HG03039 (cell line): Measurements from ENCODE around the gene CELA3B.
"Not testable (repeated sequence)": the region's sequence is repeated elsewhere in the genome, so short reads cannot be mapped to it uniquely, and the experiment has no call there.

Experiments
- ATAC-seq: cut with Tn5 transposase; IDR thresholded peaks from one replicate; pipeline ENCODE4 v1.9.1; 2021; ENCODE audit warnings: mild to moderate bottlenecking, moderate library complexity; ENCODE audit not compliant: unreplicated experiment

The CELA3B gene

DNA sequence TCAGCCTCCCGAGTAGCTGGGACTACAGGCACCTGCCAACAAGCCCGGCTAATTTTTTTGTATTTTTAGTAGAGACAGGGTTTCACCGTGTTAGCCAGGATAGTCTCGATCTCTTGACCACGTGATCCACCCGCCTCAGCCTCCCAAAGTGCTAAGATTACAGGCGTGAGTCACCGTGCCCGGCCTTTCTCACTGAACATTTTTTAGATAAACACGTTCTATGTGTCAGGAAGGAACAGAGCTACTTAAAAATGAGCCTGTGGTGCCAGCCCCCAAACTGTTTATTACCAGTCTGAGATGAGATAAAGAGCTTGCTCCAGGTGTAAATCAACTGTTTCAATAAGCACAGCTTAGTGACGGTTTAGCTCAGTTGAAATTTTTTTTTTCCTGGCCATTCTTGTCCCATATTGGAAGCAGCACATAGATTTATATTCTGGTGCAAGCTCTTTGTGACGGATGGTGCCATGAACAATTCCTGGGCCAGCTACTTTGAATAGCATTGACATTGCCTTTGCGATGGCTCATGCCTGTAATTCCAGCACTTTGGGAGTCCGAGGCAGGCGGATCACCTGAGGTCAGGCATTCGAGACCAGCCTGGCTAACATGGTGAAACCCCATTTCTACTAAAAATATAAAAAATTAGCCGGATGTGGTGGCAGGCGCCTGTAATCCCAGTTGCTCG is 33.7 kb upstream of the CELA3B start:
- ATAC-seq = not testable (repeated sequence)

DNA sequence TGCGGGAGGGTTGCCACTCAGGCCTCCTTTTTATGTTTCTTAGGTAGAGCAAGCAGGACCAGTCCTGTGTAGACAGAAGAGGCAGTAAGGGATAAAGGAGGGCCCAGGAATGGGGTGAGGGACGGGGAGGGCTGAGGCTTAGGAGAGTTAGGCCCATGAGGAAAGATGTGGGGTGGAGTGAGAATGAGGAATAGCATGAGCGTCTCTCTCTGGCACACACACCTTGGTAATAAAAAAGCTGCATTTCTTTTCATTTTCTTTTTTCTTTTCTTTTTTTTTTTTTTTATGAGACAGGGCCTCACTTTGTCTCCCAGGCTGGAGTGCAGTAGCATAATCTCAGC is 32.1 kb upstream of the CELA3B start:
- ATAC-seq = no peak

DNA sequence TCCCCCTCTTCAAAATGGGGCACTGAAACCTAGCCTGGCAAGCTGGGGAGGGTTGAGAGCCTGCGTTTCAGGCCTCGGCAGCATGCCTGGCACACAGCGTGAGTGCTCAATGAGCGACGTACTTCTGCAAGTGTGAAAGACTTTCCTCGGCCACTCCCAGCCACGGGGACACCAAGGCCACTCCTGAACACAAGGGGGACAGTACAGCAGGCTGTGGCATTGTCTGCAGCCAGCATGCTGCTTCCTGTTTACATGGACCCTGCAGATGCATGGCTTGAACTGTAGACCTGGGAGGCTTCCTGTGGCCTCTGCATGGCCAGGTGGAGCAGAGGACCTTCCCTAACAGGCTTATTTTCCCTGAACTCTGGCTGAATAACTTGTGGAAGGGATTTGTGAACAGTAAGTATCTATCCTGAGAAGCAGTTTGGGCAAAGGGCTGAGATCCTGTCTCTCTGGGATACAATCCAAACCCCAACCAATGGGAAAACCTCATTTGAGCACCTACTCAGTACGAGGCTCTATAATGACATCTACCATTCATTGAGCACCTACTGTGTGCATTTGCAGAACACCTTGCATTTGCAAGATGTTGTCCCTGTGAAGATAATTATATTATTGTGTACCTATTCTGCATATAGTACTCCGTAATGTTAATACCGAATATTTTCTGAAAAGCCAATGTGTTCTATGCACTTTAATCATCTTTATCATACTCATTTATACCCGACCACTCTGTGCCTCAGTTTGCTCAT is 29.8 kb upstream of the CELA3B start:
- ATAC-seq = no peak

DNA sequence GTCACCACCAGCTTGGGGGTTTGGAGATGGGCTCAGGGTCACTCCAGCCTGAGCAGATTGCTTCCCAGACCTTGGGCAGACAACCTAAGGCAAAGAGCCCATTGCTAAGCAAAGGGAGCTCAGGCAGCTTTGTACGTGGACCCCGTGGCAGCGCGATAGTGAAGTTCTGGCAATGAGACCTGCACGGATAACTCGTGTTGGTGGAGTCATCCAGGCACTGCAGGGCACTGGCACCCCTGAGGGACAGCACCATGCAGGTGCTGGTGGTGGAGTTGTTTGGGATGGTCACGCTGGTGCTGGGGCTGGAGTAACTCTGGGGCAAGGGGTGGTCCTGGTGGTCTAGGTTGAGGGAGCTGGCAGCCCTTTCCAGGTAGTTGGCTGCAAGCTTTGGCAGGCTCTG is 26.1 kb upstream of the CELA3B start:
- ATAC-seq = no peak

DNA sequence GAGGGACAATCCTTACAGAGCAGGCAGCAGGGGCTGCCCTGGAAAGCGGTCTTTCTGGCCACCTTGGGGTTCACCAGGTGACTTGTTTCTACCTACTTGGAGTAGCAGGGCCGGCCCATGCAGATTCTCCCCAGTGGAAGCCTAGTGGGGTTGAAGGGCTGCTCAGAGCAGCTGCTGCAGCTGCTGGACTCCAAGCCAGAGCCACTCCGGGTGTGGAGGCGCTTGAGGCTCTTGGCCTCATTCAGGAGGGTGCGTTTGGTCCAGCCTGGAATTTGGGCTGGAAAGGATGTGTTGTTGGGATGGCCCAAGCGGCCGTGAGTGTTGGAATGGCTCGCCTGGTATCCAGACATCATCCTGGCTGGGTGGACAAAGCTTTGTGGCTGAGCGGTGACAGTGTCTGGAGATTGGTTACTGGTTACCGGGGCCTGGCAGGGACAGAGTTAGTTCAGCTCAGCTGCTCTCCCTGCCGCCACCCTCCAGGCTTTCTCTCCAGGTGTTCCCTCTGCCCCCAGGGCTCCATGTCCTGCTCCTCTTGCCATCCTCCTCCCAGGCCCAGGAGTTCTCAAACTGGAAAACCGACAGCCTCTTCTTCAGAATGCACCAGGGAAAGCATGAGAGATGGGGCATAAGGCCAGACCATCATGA is 25.5 kb upstream of the CELA3B start:
- ATAC-seq = no peak

DNA sequence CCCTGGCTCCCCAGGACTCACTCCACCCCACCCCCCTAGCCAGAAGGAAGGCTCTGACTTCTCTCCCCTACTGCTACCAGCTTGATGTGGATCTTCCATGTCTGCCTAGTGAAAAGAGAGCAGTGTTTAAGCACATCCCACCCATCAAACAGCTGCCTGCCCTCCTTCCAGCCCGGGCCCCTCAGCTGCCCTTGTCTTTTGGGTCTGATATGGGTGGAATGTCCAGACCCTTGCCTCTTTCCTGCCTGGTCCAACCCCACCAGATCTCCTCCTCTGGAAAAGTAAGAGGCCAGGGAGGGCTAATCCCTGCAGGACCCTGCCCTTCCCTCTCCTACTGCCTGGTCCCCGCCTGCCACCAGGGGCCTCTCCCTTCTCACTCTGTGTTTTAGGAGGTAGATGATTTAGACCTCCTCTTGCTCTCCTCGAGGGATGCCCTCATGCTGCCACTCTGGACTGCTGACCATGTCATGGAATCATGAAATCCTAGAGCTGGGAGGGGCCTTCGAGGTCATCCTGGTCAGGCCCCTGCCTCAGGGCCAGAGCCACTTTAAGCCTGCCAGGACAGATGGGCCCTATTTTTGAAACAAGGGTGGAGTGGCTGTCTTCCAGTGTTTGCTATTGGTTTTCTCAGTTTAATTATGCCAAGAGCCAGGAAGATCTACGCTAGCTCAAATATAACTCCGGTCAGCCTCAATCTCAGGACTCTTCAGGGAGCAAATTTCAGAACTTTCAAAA is 23.9 kb upstream of the CELA3B start:
- no peak for ATAC-seq

DNA sequence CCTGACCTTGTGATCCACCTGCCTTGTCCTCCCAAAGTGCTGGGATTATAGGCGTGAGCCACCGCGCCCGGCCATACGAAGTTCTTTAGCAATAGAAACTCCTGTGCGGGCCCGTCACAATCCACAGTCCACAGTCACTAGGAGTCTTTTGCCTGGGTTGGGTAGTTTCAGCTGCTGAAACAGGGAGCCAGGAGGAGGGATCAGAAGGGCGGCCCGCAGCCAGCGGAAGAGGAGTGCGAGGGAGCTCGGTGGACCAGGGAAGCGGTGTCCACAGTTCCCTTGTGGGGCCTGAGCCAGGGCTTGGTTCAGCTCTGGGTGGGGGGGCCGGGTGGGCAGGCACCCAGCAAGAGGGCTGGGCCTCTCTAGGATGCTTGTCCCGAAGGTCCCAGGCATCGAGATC is 21.8 kb upstream of the CELA3B start:
- ATAC-seq = no peak

DNA sequence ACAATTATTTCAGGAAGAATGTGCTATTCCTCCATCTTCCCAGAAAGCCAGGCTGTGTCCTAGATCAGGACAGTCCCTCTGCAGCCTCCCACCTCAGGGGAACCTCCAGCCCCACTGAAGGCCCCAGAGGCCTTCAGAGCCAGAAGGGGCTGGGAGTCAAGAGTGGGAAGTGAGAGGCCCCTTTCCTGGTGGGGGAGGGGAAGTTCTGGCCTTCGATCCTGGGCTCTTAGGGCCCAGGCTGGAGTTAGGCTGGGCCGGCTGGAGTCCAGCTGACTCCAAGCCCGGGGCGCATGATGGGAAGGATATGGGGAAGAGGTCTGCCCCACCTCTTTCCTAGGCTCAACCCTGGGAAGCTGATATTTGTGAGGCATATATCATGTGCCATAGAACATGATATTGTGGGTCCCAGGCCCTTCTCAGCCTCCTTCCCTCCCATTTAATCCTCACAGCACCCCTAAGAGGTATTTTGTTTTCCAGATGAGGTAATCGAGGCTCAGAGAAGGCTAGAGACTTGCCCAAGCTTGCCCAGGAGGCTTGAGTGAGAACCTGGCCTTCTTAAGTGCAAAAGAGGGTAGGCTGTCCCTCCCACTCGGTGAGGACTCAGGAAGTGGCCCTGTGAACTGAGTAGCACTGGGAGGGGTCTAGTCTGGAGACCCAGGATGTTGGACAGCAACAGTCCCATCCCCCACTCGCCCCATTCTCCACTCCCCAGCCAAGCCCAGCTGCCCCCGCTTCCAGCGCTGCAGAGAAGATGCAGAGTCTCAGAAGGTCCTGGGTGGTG is 21.1 kb upstream of the CELA3B start:
- no peak for ATAC-seq

DNA sequence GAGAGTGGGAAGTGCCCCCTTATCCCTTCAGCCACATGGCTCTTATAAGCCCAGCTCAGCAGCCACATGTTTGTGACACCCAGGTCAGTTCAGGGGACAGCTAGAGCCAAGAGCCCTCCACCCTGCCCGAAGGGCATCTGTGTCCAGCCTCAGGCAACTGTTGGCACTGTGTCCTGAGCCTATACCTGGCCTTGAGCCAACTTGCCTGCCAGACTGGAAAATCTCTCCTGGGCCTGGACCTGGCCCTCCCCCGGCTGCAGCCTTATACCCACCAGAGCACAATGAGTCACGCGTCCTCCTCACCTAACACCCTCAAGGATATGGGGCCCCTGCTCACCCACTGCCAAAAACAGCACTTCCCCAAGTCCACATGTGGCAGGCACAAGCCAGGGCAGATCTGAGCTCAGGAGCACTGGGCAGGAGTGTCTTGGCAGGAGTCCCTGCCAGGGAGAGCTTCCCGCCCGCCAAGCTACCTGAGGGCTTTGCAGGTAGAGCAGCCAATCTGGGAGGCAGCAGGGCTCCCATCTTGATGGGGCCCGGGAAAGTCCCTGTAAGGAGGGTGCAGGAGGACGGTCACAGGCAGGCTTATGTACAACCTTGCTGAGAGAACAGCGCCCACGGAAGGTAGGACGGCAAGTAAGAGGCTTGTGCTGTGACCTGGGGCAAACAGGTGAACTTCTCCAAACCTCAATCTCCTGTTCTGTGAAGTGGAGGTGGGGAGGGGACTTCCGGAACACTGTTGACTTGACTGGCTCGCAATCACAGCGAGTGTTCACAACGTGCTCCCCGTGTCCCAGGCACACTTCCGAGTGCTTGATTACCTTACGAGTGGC is 19.9 kb upstream of the CELA3B start:
- no peak for ATAC-seq

DNA sequence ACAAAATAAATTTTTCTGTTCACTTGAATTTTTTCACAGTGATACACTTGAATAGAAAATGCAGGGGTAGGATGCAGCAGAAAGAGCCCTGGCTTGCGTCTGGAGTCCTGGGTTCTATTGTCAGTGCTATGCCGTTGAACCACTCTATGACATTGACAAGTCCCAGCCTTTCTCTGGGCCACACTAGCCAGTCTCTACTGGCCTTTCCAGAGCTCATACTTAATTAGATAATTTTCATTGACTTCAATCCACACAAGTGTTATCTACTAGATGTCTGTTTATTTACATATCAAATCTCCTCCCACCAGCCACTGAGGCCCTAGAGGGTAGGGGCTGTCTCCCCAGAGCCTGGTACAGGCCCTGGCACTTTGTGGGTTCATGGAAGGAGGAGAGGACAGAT is 15.5 kb upstream of the CELA3B start:
- no peak for ATAC-seq

DNA sequence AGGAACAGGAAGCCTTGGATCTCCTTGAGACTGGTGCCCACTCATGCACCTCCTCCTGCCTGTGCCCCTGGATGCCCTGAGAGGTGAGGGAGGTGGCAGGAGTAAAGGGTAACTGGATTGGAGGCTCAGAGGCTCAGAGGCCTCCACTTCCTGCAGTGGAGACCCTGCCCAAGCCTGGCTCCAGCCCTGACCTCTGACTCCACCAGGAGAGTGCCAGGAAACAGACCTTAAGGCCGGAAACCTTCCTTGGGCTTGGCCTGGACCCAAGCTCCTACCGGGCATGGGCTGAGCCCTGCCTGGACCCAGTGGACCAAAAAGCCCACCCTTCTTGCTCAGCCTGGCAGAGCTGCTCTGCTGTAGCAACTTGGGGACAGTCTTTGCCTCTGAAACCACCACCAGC is 15.0 kb upstream of the CELA3B start:
- no peak for ATAC-seq

DNA sequence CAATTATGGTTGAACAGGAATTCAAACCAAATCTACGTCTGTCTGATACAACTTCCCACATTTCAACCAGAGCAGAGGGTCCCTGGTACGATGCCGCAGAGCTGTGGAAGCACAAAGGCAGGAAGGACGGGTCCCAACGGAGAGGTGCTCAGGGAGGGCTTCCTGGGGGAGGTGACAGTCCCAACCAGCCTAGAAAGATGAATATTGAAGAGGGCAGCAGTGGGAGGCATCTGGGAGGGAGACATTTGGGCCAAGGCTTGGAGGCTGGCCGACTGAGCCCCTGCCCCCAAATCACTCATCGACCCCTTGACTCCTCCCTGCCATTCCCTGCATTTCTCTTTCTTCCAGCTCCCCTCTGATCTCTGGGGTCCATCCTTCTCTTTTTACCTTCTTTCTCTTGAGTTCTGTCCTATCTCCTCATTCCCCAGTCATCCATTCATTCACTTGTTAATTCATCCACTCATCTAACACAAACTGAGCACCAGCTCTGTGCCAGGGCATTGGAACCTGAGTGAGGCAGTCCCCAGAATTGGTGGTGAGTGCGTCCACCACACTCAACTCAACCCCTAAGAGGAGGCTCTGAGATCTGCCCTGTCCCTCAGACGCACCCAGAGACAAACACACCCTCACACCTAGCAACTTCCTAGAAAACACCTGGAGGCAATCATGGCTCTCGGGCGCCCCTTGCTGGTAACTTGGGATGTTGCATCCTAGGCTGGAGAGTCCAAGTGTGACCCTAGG is 13.2 kb upstream of the CELA3B start:
- ATAC-seq = no peak

DNA sequence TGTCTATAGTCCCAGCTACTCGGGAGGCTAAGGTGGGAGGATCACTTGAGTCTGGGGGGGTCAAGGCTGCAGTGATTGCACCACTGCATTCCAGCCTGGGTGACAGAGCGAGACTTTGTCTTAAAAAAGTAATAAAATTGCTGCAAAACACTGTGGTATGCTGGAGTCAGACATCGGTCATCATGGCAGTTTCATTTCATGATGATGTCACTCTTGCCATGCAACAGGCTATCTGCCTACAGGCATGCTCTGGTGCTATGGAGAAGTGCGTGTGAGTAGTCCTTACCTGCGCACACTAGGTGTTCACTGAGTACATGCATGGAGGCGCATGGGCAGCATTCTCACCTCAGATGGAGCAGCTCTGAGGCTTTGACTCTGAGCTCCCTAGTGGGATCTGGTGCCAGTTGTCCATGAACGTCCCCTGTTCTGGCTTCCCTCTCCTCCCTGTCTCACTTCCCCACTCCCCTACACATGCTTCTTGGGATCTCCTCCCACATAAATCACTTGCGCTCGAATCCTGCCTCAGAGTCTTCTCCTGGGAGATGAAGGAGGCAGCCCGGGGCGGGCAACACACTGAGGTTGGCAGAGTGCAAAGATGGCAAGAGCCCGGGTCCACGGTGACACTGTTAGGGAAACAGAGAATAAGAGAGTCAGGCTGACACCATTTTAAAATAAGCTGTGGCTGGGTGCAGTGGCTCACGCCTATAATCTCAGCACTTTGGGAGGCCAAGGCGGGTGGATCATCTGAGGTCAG is 10.4 kb upstream of the CELA3B start:
- ATAC-seq = no peak

DNA sequence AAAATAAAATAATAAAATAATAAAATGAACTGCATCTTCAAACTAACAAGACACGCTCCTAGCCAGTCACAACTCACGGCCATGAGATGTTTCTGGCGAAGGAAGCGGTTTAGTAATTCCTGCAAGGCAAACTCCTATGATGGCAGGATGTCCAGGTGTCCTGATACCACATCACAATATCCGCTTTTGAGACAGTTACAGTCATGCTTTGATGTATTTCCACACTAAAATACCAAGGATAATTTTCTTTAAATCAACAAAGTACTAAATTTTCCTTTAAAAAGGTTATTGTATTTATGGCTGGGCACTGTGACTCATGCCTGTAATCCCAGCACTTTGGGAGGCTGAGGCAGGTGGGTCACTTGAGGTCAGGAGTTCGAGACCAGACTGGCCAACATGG is 9.6 kb upstream of the CELA3B start:
- ATAC-seq = not testable (repeated sequence)

DNA sequence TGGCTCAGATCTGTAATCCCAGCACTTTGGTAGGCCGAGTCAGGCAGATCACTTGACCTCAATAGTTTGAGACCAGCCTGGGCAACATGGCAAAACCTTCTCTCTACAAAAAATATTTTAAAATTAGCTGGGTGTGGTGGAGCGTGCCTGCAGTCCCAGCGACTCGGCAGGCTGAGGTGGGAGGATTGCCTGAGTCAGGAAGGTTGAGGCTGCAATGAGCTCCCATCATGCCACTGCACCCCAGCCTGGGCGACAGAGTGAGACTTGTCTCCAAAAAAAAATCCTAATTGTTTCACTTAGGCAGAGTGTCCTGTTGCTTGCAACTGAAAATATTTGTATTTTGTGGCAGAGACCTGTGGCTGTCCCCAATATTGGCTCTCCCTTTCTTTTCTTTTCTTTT is 7.8 kb upstream of the CELA3B start:
- not testable (repeated sequence) for ATAC-seq

DNA sequence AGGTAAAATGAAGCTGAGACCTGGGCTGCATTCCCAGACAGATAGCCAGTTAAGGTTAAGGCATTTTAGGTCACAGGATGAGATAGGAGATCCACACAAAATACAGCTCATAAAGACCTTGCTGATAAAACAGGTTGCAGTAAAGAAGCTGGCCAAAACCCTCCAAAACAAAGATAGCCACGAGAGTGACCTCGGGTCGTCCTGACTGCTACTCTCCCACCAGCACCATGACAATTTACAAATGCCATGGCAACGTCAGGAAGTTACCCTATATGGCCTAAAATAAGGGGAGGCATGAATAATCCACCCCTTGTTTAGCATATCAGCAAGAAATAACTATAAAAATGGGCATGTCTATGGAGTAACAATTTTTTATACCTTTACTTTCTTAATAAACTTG is 6.3 kb upstream of the CELA3B start:
- ATAC-seq = not testable (repeated sequence)

DNA sequence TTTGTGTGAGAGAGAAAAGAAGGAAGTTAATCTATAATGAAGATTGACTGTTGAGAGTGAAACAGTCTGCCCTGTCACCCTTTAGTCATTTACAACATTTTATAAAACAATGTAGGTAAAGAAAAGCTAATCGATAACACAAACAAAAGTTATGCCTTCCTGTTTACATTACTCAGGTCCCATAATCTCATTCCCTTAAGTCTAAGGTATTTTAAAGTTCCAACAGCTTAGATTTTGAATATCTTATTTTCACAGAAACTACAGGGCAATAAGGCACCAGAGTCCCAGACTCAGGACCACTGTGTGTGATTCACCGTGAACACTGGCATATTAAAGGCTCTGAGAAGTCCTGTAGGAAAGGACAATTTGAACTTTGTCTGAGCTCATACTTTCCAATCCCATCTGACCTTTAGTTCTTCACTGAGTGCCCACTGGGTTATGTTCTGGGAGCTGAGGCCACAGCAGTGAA is 3.8 kb upstream of the CELA3B start:
- ATAC-seq = not testable (repeated sequence)

DNA sequence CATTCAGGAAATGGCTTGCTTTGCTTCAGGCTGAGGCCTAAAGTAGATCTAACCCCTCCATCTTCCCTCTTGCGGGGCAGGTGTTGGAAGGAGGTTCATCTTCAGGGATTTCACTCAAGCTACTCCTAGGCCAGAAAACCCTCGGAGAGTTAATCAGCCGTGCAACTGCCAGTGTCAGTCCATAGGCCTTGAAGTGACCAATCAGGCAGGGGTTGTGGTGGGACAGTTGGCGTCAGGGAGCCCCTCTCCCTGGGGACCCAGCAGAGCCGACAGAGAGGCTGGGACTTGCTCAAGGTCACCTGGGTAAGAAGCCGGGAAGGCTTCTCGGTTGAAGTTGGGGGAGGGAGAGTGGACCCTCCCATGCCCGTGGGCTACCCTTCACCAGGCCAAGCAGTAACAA is 2.9 kb upstream of the CELA3B start:
- ATAC-seq = not testable (repeated sequence)
